Measurements from ENCODE around the gene CAVIN2.

DNA sequence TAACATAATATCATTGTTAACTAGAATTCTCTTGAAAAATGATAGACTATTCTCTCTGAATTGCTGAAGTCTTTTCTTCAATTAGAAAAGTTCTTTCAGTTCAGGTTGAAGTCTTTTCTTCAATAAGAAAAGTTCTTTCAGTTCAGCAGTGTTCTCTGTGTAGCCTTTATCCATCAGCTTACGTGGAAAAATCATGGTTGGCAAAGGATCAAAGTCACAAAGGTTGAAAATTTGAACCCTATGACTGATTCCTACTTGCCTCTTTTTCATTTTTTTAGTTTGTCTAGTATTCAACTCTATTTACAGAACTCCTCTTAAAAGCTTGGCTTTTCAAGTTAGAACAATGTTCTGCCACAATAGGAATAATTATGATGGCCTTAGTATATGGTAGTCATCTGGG lies 25.8 kb downstream of the CAVIN2 start:
- TF ChIP-seq, protein P1, sequence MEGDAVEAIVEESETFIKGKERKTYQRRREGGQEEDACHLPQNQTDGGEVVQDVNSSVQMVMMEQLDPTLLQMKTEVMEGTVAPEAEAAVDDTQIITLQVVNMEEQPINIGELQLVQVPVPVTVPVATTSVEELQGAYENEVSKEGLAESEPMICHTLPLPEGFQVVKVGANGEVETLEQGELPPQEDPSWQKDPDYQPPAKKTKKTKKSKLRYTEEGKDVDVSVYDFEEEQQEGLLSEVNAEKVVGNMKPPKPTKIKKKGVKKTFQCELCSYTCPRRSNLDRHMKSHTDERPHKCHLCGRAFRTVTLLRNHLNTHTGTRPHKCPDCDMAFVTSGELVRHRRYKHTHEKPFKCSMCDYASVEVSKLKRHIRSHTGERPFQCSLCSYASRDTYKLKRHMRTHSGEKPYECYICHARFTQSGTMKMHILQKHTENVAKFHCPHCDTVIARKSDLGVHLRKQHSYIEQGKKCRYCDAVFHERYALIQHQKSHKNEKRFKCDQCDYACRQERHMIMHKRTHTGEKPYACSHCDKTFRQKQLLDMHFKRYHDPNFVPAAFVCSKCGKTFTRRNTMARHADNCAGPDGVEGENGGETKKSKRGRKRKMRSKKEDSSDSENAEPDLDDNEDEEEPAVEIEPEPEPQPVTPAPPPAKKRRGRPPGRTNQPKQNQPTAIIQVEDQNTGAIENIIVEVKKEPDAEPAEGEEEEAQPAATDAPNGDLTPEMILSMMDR (IDR thresholded peaks at IDR 0.05; ENCODE audit: low read length): no peak
- TF ChIP-seq EZH2 (IDR thresholded peaks at IDR 0.05; ENCODE audit: borderline replicate concordance, low read length): no peak

Measured in OCI-LY1 (cell line).